NCI-H526 (cell line): ENCODE measurements around the gene CNN1.
"Not testable (repeated sequence)": the region's sequence is repeated elsewhere in the genome, so short reads cannot be mapped to it uniquely, and the experiment has no call there.

Experiments
- DNase-seq, 2 experiments: peaks; one replicate each; lab custom pipeline; 2025; lab: John Stamatoyannopoulos, UW

The CNN1 gene

GRCh38 chr19:11564082-11564807 lies 25.6 kb downstream of the CNN1 start:
- DNase-seq, result not testable (repeated sequence)

DNA sequence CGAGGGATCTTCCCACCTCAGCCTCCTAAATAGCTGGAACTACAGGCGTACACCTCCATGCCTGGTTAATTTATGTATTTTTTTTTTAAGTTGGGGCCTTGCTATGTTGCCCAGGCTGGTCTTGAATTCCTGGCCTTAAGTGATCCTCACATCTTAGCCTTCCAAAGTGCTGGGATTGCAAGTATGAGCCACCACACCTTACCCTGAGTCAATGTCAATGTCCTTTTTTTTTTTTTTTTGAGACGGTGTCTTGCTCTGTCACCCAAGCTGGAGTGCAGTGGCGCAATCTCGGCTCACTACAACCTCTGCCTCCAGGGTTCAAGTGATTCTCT lies 27.0 kb downstream of the CNN1 start:
- not testable (repeated sequence) for DNase-seq

- DNase-seq, result no peak
Measured at GRCh38 chr19:11566164-11566563, 27.5 kb downstream of the CNN1 start.

DNA sequence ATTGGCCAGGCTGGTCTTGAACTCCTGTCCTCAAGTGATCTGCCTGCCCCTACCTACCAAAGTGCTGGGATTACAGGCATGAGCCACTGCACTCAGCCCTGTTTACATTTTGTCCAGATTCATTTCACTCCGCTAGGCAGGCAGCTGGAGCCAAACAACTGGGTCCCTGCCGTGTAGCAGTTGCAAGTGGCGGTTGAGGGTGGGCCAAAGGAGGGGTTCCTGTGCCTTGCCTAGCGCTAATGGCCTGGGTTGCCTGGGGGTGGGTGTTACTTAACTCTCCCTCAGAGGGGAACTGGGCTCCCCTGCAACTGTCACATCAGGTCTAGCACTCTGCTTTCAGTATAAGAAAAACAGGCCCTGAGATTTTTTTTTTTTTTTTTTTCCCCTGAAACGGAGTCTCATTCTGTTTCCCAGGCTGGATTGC lies 31.4 kb downstream of the CNN1 start:
- no peak for DNase-seq

- DNase-seq, result not testable (repeated sequence)
Measured at GRCh38 chr19:11573354-11573753, 34.7 kb downstream of the CNN1 start.

- DNase-seq, result not testable (repeated sequence)
Measured at GRCh38 chr19:11573763-11574162, 35.1 kb downstream of the CNN1 start.

- no peak for DNase-seq
Measured at GRCh38 chr19:11574689-11575088, 36.0 kb downstream of the CNN1 start.

GRCh38 chr19:11576227-11576626 lies 37.6 kb downstream of the CNN1 start:
- DNase-seq, result no peak

DNA sequence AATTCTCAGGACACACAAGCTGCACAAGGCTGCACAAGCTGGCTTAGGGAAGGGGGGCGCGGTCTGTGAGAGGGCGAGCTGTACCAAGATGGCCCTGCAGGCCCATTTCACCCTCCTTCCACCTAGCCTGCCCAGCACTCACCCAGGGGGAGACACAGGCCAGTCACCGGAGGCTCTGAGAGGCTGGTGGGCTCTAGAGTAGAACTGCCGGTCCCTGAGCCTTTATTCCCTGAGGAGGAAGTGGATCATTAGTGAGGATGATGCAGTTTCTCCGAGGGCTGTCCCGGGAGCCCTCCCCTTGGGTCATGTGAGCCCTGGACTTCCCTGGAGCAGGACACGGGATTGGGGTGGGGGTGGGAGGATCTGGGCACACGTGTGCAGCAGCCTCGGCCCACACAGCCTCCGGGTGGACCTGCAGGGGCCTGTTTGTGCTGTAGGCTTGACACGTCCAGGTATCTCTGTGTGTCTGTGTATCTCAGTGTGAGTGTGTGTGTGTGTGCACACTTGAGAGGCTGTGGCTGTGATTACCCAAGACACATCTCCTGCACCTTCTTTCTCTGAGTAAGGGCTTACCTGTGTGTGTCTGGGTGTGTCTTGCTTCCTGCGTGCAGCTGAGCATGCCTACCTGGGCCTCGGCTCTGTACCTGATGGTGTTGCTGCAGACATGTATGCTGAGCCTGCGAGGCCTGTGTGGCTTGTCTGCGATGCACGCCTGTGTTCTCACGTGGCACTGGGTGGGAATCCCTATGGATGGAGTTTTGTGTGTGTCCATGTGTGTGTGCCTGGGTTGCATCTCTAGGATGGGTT lies 39.0 kb downstream of the CNN1 start, which contains the start of gene ACP5:
ACP5 (minus strand) TSS at position 195 of the 807 bp plus-strand sequence. CDS start 328 bp downstream, outside the sequence.
- no peak for DNase-seq

DNA sequence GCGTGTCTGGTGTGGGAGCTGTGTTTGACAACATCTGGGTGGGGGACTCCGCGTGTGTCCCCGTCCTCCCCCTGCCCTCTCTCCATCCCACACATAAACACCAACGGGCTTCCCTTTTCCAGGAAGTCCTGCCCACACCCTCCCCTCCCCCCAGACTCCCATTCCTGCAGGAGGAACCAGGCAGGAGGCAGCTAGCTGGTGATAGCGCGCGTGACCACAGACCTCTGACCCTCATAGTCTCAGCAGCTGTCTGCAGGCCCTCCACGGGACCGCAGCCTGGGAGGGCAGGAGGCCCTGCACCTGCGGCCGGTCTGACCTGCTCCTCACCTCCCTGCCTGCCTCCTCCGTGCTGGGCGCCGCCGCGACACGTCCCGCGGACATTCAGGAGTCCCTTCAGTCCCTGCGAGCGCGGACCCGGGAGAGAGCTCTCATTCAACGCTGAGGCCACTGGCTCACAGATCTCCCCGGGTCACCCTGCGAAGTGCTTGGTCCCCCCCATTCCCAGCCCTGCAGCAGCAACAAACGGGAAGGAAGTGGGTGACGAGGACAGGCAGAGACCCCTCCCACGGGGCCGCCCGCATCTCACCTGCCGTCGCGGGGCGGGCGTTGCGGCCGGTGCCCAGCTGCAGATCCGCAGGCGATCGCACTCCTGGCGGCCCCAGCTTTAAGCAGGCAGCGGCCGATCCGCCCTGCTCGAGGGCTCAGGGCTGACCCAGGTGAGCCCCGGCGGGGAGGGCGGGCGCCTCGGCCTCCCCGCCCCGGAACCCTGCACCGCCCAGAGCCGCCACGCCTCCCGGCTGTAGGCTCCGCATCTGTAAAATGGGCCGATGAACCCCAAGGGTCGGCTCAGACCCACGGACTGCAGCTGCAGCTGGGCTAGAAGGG lies 39.8 kb downstream of the CNN1 start:
- DNase-seq, result no peak

- DNase-seq, result no peak
Measured at GRCh38 chr19:11580116-11580515, 41.5 kb downstream of the CNN1 start.

DNA sequence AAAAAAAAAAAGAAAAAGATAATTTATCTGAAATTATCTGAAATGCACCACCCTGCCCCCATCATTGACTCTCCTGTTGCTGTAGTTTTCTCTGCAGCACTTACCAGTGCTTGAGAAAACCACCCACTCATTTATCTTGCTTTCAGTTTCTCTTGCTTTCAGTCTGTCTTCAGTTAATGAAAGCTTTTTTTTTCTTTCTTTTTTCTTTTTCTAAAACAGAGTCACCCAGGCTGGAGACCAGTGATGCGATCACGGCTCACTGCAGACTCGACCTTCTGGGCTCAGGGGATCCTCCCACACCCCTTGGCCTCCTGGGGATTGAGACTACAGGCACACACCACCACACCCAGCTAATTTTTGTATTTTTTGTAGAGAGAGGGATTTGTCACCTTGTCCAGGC lies 43.1 kb downstream of the CNN1 start:
- DNase-seq, result no peak

DNA sequence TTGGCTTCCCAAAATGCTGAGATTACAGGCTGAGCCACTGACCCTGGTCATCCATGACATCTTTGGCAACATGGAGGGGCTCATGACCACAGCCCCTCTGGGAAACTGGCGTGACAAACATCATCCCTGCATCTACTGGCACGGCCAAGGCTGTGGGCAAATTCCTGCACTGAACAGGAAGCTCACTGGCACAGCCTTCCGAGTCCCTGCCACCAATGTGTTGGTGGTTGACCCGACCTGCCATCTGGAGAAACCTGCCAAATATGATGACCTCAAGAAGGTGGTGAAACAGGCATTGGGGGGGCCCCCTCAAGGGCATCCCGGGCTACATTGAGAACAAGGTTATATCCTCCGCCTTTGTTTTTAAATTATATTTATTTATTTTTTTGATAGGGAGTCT lies 47.7 kb downstream of the CNN1 start:
- DNase-seq, result no peak

GRCh38 chr19:11587302-11587974 lies 48.8 kb downstream of the CNN1 start:
- peak; percentile 13 to 74 for DNase-seq

DNA sequence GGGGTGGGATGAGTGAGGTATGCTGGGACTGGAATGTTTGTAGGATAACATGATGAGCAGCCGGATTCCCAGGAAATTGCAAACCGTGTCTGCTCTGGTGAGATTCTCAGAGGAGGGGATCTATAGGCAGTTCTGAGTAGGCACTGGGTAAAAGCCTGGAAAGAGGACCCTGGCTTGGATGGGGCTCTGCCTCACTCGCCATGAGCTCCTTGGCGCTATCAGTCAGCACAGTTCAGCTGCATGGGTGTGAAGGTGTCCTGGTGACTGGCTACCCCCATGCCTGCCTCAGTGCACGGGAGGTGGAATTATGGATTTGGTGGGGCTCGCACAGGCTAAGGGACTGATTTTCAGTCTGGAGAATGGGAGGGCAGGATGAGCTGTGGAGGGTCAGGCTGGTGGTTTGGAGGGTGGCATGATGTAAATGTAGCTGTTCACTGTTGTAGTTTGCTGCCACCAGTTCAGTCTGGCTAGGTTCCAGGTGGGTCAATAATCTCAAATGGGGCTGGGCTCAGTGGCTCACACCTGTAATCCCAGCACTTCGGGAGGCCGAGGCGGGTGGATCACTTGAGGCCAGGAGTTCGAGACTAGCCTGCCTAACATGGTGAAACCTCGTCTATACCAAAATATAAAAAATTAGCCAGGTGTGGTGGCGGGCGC lies 49.5 kb downstream of the CNN1 start:
- peak in 1 of 2 experiments; percentile 53 for DNase-seq

DNA sequence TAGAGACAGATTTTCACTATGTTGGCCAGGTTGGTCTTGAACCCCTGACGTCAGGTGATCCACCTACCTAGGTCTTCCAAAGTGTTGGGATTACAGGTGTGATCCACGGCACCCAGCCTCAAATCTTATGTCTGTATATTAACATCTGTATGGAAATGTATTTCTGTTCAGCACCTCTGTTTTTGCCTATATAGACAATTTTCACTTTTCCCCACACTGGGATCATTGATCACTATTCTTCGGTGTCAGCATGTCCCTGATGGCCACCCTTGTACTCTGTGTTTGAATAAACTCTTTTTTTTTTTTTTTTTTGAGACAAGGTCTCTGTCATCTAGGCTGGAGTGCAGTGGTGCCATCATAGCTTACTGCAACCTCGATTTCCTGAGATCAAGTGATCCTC lies 55.4 kb downstream of the CNN1 start:
- DNase-seq, result no peak

DNA sequence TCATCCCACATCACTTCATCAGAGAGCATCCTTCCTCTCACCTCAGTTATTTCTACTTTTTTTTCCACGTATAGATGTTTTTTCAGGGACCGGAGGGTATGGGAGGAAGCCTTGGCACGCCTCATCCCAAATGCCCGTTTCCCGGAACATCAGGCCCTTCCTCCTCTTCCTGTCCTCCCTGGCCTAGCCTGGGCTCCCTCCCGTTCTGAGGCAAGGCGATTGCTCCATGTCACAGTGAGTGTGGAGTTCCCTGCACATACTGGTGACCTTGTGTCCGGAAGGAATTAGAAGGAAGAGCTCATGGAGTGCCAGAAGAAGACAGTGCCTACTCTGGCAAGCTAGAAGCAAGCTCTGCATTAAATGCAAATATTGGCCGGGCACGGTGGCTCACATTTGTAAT lies 57.5 kb downstream of the CNN1 start:
- no peak for DNase-seq

DNA sequence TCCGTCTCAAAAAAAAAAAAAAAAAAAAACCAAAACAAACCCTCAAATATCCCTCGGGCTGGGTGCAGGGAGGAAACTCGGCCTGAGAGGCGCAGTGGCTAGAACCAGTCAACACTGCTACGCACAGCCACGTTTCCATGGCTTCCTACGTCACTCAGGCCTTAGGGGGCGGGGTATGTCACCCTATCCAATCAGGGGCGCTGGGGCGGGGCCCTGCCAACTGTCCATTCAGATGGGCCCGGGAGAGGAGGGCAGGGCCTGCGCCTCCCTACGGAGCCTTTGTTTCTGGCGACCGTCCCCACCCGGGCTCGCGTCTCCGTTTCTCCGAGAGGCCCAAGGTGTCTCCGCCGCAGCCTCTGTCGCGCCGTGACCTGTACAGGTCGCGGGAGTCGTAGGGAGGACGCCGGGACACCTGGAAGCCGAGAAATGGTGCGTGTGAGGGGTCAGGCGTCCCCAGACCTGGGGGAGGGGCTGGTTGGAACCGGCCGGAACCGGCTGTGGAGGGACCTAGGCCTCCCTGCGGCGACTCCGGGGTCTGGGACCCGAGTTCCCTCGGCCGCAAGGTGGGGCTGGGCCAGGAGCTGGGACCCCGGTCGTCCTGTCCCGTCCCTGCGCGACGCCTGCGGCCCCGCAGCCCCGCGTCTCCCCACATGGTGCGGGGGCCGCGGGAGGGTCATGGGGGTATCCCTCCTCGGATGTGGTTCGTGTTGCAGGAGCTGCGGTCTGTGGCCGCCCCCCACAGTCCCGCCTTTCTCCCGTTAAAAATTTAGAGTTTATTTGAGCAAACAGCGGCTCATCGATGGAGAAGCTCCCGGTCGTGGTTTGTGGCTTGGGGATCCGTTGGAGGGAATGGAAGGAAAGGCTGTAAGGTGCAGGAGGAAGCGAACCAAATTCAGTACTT lies 58.8 kb downstream of the CNN1 start, which contains the start of gene ZNF627:
ZNF627 (plus strand) TSS at position 282 of the 901 bp plus-strand sequence; CDS start at position 427, 145 bp downstream.
- peak; percentile 87 to 97 for DNase-seq

- no peak for DNase-seq
Measured at GRCh38 chr19:11598103-11598483, 59.4 kb downstream of the CNN1 start.

- no peak for DNase-seq
Measured at GRCh38 chr19:11598746-11599145, 60.1 kb downstream of the CNN1 start.
